CD4-positive, alpha-beta memory T cell (primary cell): ENCODE data around the gene HDAC10. TPM values are rescaled to one million over a fixed set of nuclear protein-coding genes. Genes with fewer than 3 reads are reported as not detected.
A peak's percentile ranks its signal among the peaks of the same experiment; 100 is the strongest.

ENCODE experiments used
- CTCF ChIA-PET: fragments of 350-600 bp; sonication (Branson Sonifier 250); formaldehyde crosslinking; loops from one replicate; lab custom pipeline; 2021; ENCODE audit warnings: inconsistent platforms; ENCODE audit not compliant: partially characterized antibody; lab: Charles Lee
- POLR2A ChIA-PET: fragments of 350-600 bp; sonication (Branson Sonifier 250); formaldehyde crosslinking; loops from one replicate; lab custom pipeline; 2021; ENCODE audit not compliant: partially characterized antibody; lab: Charles Lee
- DNase-seq, 5 donors: peaks; one replicate each; pipeline versions ENCODE4 v3.0.0 to v3.0.0-alpha.2; 2020 to 2022; ENCODE audit warnings: mixed read lengths in 1 of 5
- H3K27ac ChIP-seq: one replicate; pipeline ENCODE4 v1.7.0; 2013; ENCODE audit warnings: low read depth, low read length
- H3K27me3 ChIP-seq: 2 replicates; pipeline ENCODE4 v1.7.0; 2013; ENCODE audit warnings: mild to moderate bottlenecking, low read length, moderate library complexity; ENCODE audit not compliant: insufficient read depth
- H3K36me3 ChIP-seq: 2 replicates; pipeline ENCODE4 v1.7.0; 2013; ENCODE audit warnings: mild to moderate bottlenecking, low read length, moderate library complexity; ENCODE audit not compliant: insufficient read depth
- H3K4me1 ChIP-seq: 2 replicates; pipeline ENCODE4 v1.7.0; 2013; ENCODE audit warnings: mild to moderate bottlenecking, low read length, moderate library complexity; ENCODE audit not compliant: insufficient read depth
- H3K4me3 ChIP-seq, 2 donors: one replicate each; pipeline ENCODE4 v1.7.0; 2013; ENCODE audit warnings: low read length in 2 of 2, mild to moderate bottlenecking in 1 of 2
- H3K9me3 ChIP-seq, 2 donors: one replicate each; pipeline ENCODE4 v1.7.0; 2013; ENCODE audit warnings: low read length in 2 of 2, control low read depth in 1 of 2; ENCODE audit not compliant: control insufficient read depth in 1 of 2
- H3K27ac Mint-ChIP-seq, 7 donors: one replicate each; pipeline ENCODE4 v1.8.0; 2020 to 2021; ENCODE audit warnings: mixed read lengths in 7 of 7, mild to moderate bottlenecking in 6 of 7, inconsistent platforms in 3 of 7, moderate library complexity in 3 of 7
- H3K27me3 Mint-ChIP-seq, 2 donors: one replicate each; pipeline ENCODE4 v1.8.0; 2020 to 2021; ENCODE audit warnings: mixed read lengths in 2 of 2
- H3K36me3 Mint-ChIP-seq, 2 donors: one replicate each; pipeline ENCODE4 v1.8.0; 2020 to 2021; ENCODE audit warnings: mixed read lengths in 2 of 2, inconsistent platforms in 1 of 2, mild to moderate bottlenecking in 1 of 2
- H3K4me1 Mint-ChIP-seq, 4 donors: one replicate each; pipeline ENCODE4 v1.8.0; 2020 to 2021; ENCODE audit warnings: mixed read lengths in 4 of 4, mild to moderate bottlenecking in 1 of 4
- H3K4me3 Mint-ChIP-seq, 8 donors: one replicate each; pipeline ENCODE4 v1.8.0; 2020 to 2021; ENCODE audit warnings: mixed read lengths in 8 of 8, mild to moderate bottlenecking in 7 of 8, moderate library complexity in 6 of 8, inconsistent platforms in 3 of 8
- H3K9me3 Mint-ChIP-seq, 8 donors: one replicate each; pipeline ENCODE4 v1.8.0; 2020 to 2021; ENCODE audit warnings: mixed read lengths in 8 of 8, mild to moderate bottlenecking in 5 of 8, inconsistent platforms in 3 of 8, moderate library complexity in 1 of 8
- intact Hi-C: fragments of 100-400 bp; cut with micrococcal nuclease; formaldehyde crosslinking; loops from one replicate; pipeline ENCODE4 v1.15.1; 2023
- polyA plus RNA-seq, 2 donors: library from polyadenylated mRNA; unstranded; fragments of 300-500 nt; fragmentation: Illumina TruSeq; gene quantifications; one replicate each; pipeline ENCODE4 v1.2.3, GENCODE V29; 2021
- total RNA-seq, 2 experiments: library from RNA; stranded (reverse); gene quantifications; one replicate each; pipeline ENCODE4 v1.2.3, GENCODE V29; 2021

HDAC10 gene
- total and polyA plus RNA-seq, 4 experiments from 2014 or later: 3.8 to 151 (median 73.7) TPM

DNA sequence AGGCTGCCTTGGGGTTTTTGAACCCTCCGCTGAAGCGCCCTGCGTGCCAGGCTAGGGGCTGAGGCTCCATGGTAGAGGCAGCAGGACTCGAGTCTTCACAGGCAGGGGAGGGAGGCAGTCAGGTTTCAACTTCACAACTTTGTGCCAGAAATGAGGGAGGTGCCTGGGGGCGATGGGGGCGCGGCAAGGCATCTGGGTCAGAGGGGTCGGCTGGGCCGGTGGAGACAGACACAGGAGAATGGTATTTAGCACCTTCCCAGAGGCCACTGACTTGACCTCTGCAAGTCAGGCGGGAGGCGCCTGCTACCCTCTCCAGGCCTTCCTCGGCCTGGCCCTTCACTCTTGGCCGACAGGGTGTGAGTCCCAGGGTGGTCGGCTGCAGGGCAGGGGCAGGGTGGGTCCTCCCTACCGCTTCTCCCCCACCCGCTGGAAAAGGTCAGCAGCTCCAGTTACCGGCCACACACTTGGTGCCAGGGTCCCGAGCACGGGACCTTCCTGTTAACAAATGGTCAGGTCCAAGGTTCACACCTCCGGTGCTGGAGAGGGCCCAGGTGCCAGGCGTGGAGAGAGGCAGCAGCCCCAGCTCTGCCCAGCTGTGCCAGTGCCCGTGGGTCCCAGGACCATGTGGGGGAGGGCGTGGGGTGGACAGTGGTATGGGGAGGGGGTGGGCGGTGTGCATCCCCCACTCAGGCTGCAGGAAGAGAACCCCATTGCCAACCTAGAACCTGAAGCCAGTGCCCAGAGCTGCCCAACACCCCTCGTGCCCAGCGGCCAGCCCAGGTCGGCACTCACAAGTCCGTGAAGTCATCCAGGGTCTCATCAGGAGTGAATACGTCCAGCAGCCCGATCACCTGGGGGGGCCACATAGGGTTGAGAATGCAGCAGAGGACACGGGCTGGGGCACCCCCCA is 6.6 kb upstream of the HDAC10 start:
- no peaks in the 10 kb centered on the region for H3K9me3 ChIP-seq
- POLR2A ChIA-PET: no interaction called here
- Mint-ChIP-seq H3K36me3 (no peaks in the 10 kb centered on the region), H3K4me3 (no peak overlapping the region), H3K27ac (no peak overlapping the region), H3K4me1 (peaks cover 0 to 7% (median 6%) of the 10 kb centered on the region in 4 donors), H3K9me3 (no peaks in the 10 kb centered on the region), H3K27me3 (peaks cover 11 to 18% of the 10 kb centered on the region in 2 donors)
- CTCF ChIA-PET: no interaction called here
- no peak overlapping the region for H3K27ac ChIP-seq
- intact Hi-C loops: loop anchor here (10.0 kb wide), 1 partner anchor 217 kb away; the partner anchor contains the start of gene SBF1
- no peaks in the 10 kb centered on the region for H3K27me3 ChIP-seq
- DNase-seq: no peak
- H3K4me1 ChIP-seq: peaks cover 4% of the 10 kb centered on the region
- H3K4me3 ChIP-seq: no peak overlapping the region
- no peaks in the 10 kb centered on the region for H3K36me3 ChIP-seq

DNA sequence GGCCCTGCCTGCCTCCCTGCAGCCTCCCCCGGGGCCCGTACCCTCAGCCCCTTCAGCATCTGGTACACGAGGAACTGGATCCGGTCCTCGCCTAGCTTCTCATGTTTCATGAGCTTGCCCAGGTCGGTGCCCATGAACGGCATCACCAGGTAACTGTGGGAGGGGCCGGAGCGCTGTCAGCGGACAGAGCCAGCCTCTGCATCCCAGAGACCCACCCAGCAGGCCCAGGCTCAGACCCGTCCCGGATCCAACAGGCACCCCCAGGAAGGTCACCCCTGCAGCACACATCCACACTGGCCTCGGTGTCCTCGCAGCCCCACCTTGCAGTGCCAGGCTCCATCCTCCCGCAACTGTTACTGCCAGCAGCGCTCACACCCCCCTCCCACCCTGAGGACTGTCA is 6.0 kb upstream of the HDAC10 start:
- Histone ChIP-seq H3K36me3 (no peaks in the 10 kb centered on the region), H3K27ac (no peak overlapping the region), H3K4me3 (no peak overlapping the region), H3K9me3 (no peaks in the 10 kb centered on the region), H3K27me3 (no peaks in the 10 kb centered on the region), H3K4me1 (peaks cover under 1% of the 10 kb centered on the region)
- Mint-ChIP-seq H3K4me3 (no peak overlapping the region), H3K4me1 (peaks cover 0 to 6% (median 2%) of the 10 kb centered on the region in 4 donors), H3K36me3 (no peaks in the 10 kb centered on the region), H3K27ac (no peak overlapping the region), H3K27me3 (peaks cover 7 to 12% of the 10 kb centered on the region in 2 donors), H3K9me3 (no peaks in the 10 kb centered on the region)
- CTCF ChIA-PET: interaction anchor here (1.2 kb wide), 1 partner anchor 85 kb away, joined by 3 read pairs; no protein-coding TSS in a partner anchor
- POLR2A ChIA-PET: no interaction called here
- DNase-seq: no peak
- intact Hi-C loops: loop anchor here (10.0 kb wide), 1 partner anchor 218 kb away; the partner anchor contains the start of gene SBF1

DNA sequence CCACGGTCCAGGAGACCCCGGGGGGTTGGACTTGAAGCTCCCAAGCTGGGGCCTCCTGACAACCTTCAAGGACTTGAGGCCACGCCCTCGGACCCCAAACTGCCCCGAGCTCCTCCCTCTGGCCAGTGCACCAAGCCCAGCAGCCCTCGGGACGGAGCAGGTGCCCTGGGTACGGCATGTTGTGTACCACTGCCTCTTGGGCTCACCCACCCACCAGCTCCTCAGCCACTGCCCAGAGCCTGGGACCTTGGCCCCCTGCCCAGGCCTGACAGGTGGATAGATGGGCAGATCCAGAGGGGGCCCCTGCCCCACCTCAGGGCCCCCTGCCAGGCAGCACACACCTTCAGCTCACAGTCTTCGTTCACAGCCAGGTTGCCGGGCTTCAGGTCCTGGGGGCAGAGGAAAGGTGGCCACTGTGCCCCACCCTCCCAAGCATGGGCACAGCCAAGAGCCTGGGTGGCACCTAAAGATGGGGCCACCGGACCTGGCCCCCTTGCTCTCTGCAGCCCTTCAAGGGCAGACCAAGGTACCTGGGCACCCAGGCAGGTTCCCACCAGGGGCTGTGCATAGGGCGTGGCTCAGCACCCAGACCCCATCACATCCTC is 5.3 kb upstream of the HDAC10 start:
- ChIA-PET POLR2A (no interaction called here), CTCF (interaction anchor here (0.8 to 1.2 kb wide), 2 partner anchors 86 to 242 kb away, joined by 3 to 4 read pairs; no protein-coding TSS in a partner anchor)
- Mint-ChIP-seq H3K27ac (no peak overlapping the region), H3K4me3 (no peak overlapping the region), H3K9me3 (no peaks in the 10 kb centered on the region), H3K36me3 (no peaks in the 10 kb centered on the region), H3K4me1 (peaks cover 0 to 7% (median 0%) of the 10 kb centered on the region in 4 donors), H3K27me3 (peaks cover 6 to 9% of the 10 kb centered on the region in 2 donors)
- H3K4me3 ChIP-seq: no peak overlapping the region
- H3K9me3 ChIP-seq: no peaks in the 10 kb centered on the region
- no peak for DNase-seq
- H3K27me3 ChIP-seq: no peaks in the 10 kb centered on the region
- no peaks in the 10 kb centered on the region for H3K4me1 ChIP-seq
- no peaks in the 10 kb centered on the region for H3K36me3 ChIP-seq
- intact Hi-C loops: loop anchor here (10.0 kb wide), 1 partner anchor 218 kb away; the partner anchor contains the start of gene SBF1
- no peak overlapping the region for H3K27ac ChIP-seq

DNA sequence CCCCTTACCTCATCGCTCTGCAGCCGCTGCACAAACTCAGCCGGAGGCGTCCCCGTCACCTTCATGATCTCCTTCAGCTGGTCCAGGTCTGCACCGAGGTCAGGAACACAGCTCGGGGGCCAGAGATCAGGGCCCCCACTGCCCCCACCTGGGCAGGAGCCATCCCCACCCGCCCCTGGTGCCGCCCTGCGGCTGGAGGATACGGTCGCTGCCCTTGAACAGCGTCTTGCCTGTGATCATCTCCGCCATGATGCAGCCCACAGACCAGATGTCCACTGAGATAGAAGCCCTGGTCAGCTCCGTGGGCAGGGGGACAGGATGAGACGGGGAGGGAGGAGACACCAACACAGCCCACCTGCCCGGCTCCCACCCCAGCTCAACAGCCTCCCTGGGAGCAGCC is 4.5 kb upstream of the HDAC10 start:
- intact Hi-C loops: loop anchor here (10.0 kb wide), 1 partner anchor 219 kb away; the partner anchor contains the start of gene SBF1
- no peak overlapping the region for H3K27ac Mint-ChIP-seq
- H3K27me3 Mint-ChIP-seq: peaks cover 6 to 9% of the 10 kb centered on the region in 2 donors
- no peaks in the 10 kb centered on the region for H3K9me3 Mint-ChIP-seq
- ChIA-PET CTCF (interaction anchor here (0.8 kb wide), 1 partner anchor 242 kb away, joined by 4 read pairs; no protein-coding TSS in a partner anchor), POLR2A (no interaction called here)
- Histone ChIP-seq H3K27ac (no peak overlapping the region), H3K36me3 (no peaks in the 10 kb centered on the region), H3K27me3 (no peaks in the 10 kb centered on the region), H3K9me3 (no peaks in the 10 kb centered on the region), H3K4me1 (peaks cover 2% of the 10 kb centered on the region), H3K4me3 (no peak overlapping the region)
- DNase-seq: no peak
- H3K4me1 Mint-ChIP-seq: peaks cover 0 to 10% (median 1%) of the 10 kb centered on the region in 4 donors
- H3K36me3 Mint-ChIP-seq: no peaks in the 10 kb centered on the region
- no peak overlapping the region for H3K4me3 Mint-ChIP-seq

DNA sequence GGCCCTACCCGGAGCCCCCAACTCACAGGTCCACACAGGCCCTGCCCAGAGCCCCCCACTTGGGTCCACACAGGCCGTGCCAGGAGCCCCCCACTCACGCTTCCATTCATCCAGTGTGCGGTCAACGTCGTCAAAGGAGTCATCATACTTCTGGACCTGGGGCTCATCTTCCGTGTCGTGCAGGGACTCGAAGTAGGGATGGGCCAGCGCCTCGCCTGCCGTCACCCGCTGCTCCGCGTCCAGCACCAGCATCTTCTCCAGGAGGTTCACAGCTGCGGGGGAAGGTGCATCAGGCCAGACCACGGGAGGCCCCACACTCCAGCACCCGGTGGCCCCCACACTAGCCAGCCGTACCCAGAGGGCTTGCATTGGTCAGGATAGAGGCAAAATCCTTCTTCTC is 4.0 kb upstream of the HDAC10 start:
- H3K27ac ChIP-seq: no peak overlapping the region
- Mint-ChIP-seq H3K27me3 (peaks cover 6 to 9% of the 10 kb centered on the region in 2 donors), H3K36me3 (no peaks in the 10 kb centered on the region), H3K27ac (no peak overlapping the region), H3K4me1 (peaks cover 1 to 16% (median 5%) of the 10 kb centered on the region in 4 donors), H3K4me3 (no peak overlapping the region), H3K9me3 (no peaks in the 10 kb centered on the region)
- intact Hi-C loops: loop anchor here (10.0 kb wide), 1 partner anchor 220 kb away; the partner anchor contains the start of gene SBF1
- no peaks in the 10 kb centered on the region for H3K27me3 ChIP-seq
- no peaks in the 10 kb centered on the region for H3K36me3 ChIP-seq
- H3K9me3 ChIP-seq: no peaks in the 10 kb centered on the region
- ChIA-PET CTCF (no interaction called here), POLR2A (no interaction called here)
- DNase-seq: no peak
- no peak overlapping the region for H3K4me3 ChIP-seq
- H3K4me1 ChIP-seq: peaks cover 7% of the 10 kb centered on the region

DNA sequence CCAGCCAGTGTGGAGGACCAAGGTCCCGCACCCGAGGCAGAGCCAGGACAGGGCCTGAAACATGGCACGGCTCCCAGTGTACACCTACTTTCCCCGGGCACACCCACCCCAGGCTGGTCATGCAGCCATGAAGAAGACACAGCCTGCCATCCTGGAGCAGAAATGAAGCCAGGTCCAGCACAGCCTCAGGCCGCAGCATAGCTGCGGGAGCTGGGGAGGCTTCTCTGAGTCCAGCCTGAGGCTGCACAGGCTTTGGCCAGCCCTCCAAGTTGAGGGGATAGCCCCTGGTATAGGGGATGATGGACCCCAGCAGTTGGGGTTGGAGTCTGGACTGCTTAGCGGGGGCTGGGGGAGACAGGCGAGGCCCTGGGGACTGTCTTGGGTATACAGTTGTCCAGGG is 2.9 kb upstream of the HDAC10 start:
- peaks cover 16% of the 10 kb centered on the region for H3K4me1 ChIP-seq
- H3K36me3 ChIP-seq: no peaks in the 10 kb centered on the region
- POLR2A ChIA-PET: no interaction called here
- Mint-ChIP-seq H3K36me3 (no peaks in the 10 kb centered on the region), H3K4me1 (peaks cover 1 to 19% (median 7%) of the 10 kb centered on the region in 4 donors), H3K4me3 (no peak overlapping the region), H3K9me3 (no peaks in the 10 kb centered on the region), H3K27me3 (peaks cover 2 to 7% of the 10 kb centered on the region in 2 donors), H3K27ac (peak overlapping the region in 1 of 7 donors; percentile 64)
- no peak for DNase-seq
- no peaks in the 10 kb centered on the region for H3K9me3 ChIP-seq
- H3K27ac ChIP-seq: no peak overlapping the region
- intact Hi-C loops: loop anchor here (10.0 kb wide), 1 partner anchor 221 kb away; the partner anchor contains the start of gene SBF1
- no peaks in the 10 kb centered on the region for H3K27me3 ChIP-seq
- CTCF ChIA-PET: interaction anchor here (2.0 to 3.5 kb wide), 3 partner anchors 13 to 17 kb away, joined by 8 to 28 read pairs (median 19); no protein-coding TSS in a partner anchor
- no peak overlapping the region for H3K4me3 ChIP-seq
